NOMO-1 (cell line): Measurements from ENCODE around the gene TAMALIN.

Experiments
- DNase-seq, 2 experiments: peaks; one replicate each; lab custom pipeline; 2025; ENCODE audit not compliant: unreplicated experiment in 2 of 2; lab: John Stamatoyannopoulos, UW

TAMALIN gene

DNA sequence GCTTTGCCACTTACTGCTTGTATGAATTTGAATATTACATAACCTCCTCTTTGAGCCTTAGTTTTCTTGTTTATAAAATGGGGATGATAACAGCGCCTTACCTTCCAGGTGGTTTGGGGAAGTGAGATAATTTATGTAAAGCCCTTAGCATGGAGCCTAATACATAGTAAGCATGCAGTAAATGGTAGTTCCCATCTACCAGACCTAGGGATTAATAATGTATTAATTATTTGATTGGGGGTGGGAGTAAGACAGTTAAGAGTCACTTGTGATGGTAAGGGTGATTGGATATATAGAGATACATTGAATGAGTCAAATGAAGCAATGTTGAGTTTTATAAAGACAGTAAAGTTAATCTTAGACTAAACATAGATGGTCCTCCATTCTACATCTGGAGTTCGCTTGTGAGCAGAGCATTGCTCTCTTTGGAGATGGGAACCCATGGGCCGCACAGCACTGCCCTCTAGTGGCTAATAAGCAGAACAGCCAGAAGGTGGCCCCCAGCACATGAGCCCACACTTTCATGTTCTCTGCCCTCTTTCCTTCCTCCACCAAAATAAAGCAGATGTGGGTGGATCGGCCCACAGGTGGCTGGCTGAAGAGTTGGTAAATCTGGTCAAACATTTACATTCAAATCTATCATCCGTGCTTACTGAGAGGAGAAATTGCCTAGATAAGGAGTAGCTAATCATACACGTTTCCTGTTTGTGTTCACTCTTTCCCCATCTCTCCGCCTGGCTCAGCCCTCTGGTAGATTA, 26.5 kb upstream of the TAMALIN start:
- DNase-seq, result peak; percentile 36 to 65

DNA sequence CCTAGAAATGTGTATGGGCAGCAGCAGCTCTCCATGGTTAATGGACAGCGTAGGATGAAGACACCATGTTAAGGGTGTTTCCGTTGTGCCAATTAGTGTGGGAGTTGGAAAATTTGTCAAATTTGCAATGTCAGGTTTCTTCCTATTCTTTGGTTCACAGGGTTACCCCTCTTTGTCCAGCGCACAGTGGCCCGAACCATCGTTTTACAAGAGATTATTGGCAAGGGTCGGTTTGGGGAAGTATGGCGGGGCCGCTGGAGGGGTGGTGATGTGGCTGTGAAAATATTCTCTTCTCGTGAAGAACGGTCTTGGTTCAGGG, 26.0 kb upstream of the TAMALIN start:
- DNase-seq, result no peak

DNA sequence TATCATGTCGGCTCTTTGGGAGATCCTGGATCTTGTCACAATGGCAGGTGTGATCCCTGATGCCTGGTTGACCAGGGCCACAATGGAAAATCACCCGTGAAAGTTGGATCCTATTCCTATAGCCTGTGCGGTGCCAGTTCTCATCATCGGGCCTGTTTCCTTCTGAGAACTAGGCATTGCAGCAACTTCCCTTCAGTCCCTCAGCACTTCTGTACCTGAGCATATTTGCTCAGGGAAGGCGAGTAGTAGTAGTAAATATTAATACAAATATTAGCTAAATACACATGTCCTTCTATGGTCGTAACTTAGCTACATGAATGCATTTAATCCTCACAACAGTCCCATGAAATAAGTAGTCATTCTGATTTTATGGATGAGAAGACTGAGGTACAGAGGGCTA, 22.1 kb upstream of the TAMALIN start:
- no peak for DNase-seq

DNA sequence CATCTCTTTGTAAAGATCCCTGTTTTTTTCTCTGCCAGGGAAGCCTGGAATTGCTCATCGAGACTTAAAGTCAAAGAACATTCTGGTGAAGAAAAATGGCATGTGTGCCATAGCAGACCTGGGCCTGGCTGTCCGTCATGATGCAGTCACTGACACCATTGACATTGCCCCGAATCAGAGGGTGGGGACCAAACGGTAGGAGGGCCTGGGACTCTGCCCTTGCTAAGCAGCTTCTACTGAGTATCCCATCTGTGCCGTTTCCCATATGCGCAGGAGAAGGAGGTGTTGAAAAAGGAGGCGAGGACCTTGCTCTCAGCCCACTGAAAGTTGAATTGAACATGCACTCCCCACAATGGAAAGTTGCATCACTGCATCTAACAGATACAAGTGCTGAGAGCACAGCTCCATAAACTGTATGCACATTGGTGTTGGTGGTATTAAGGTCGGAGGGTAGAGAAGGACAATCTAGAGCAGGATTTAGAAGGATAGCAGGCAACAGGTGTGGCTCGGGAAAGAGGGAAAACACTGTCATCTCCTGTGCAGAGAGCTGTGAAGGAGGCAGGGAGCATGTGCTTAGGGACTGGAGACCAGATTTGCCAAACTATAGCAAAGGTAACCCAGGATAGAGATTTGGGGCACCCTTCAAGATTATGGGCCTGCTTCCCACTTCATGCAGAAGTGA, 21.5 kb upstream of the TAMALIN start:
- DNase-seq, result no peak

DNA sequence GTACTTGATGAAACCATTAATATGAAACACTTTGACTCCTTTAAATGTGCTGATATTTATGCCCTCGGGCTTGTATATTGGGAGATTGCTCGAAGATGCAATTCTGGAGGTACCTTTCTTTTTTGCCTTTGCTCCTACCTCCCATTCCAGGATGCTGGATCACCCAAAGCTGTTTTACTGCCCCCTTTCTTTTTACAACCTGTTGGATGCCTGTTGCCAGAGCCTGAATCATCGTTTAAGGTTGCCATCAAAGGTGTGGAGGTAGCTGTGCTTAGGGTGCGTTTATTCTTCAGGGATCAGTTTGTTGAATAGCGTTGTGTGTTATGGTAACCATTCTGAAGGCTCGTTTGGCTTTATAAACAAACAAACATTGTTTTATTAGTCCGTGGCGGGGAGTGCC, 19.9 kb upstream of the TAMALIN start:
- no peak for DNase-seq

DNA sequence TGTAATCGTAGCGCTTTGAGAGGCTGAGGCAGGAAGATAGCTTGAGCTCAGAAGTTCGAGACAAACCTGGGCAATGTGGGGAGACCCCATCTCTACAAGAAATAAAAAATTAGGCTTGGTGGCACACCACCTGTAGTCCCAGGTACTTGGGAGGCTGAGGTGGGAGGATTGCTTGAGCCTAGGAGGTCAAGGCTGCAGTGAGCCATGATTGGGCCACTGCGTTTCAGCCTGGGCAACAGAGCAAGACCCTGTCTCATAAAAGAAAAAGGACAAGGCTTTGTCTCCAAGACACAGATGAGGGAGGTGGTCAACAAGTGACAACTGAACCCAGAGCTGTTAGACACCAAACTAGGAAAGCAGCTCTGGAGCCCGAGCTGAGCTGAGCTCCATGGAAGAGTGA, 14.5 kb upstream of the TAMALIN start:
- no peak for DNase-seq

DNA sequence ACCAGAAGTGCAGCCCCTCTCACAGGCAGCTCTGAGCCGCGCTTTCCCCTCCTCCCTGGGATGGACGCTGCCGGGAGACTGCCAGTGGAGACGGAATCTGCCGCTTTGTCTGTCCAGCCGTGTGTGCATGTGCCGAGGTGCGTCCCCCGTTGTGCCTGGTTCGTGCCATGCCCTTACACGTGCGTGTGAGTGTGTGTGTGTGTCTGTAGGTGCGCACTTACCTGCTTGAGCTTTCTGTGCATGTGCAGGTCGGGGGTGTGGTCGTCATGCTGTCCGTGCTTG, 12.3 kb upstream of the TAMALIN start:
- DNase-seq, result no peak

DNA sequence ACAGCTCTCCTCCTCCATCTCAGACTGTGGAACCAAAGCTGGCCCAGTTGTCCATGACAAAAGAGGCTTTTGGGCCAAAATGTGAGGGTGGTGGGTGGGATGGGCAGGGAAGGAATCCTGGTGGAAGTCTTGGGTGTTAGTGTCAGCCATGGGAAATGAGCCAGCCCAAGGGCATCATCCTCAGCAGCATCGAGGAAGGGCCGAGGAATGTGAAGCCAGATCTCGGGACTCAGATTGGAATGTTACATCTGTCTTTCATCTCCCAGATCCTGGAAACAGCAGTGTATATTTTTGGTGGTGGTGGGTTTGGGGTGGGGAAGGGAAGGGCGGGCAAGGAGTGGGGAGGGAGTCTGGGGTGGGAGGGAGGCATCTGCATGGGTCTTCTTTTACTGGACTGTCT, 11.8 kb upstream of the TAMALIN start:
- DNase-seq, result no peak

DNA sequence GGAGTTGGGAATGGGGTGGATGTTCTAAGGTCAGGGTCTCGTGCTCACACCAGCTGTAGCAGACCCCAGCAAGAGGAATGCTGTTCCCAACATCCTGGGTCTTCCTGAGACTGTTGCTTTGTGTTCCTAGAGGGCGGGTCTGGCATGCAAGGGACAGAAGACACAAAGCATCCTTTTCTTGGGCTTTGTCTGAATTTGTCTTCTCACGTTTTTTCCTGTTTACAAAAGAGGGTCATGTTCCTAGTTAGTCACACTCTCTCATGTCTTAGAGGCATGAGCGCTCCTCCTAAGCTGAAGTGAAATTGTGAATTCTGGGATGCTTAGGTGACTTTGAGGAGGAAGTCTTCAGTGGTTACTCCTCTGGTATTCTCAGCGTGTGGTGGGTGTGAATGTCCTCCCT, 9.6 kb upstream of the TAMALIN start:
- DNase-seq, result no peak

DNA sequence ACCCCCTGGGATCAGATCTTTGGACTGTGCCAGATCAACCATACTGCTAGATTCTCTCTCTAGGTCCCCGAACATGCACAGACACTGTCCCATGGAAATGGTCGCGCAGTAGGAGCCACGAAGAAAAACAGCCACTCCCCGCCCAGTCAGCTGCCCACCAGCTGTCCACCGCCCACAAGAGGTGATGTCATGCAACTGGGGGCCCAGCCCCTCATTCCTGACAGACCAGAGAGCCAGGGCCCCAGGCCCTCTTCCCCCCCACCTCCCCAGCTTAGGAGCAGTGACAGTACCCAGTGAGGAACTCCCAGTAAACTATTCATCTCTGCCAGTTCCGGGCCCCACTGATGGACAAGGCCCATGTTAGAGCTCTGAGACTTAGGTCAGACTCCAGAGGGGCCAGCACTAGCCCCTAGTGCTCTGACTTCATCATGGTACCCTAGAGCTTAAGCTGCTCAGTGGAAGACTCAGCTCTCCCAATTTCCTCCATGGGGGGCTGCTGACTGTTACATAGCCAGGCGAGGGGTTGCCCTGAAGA, 3.7 kb upstream of the TAMALIN start:
- no peak for DNase-seq

DNA sequence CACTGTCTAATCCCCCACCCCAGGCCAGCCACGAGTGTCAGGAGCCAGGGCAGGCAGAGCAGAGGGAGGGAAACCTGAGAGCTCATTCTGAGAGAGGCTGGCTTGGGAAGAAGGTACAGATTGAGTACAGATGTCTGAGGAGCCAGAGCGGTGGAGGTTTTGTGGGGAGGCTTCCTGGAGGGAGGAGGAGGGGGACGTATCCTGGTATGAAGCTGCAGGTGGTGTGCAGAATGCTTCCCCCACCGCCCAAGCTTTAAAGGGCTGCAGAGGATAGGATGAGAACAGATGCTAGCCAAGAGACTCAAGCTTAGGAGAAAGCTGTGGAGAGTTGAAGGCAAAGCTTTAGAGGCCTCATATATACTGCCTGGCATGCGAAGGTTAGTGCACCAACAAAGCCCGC, 3.2 kb upstream of the TAMALIN start:
- no peak for DNase-seq

DNA sequence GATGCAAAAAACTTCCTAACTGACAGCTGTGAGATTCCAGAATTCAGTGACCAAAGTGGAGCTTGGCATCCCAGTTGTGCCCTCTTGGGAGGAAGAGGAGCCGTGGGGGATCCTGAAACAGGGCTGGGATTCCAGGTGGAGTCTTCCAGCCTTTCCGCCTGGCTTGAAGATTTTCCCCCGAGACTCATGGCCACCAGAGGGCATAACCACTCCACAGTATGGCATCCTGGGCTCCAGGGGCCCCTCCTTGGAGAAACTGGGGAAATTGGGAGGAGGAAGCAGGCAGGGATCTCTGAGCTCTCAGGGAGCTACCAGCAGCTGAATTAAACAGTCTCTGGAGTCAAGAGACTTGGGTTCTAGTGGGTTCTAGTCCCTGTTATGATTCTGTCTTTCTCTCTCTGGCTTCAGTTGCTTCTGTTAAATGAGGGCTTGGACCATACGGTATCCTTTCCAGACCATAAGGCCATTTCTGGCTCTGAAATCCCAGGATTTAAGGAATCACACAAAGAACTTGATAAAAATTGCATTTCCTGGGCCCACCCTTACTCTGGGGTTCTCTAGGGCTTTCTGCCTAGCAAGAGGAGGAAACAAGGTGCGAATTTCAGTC, 2.6 kb upstream of the TAMALIN start:
- DNase-seq, result no peak

DNA sequence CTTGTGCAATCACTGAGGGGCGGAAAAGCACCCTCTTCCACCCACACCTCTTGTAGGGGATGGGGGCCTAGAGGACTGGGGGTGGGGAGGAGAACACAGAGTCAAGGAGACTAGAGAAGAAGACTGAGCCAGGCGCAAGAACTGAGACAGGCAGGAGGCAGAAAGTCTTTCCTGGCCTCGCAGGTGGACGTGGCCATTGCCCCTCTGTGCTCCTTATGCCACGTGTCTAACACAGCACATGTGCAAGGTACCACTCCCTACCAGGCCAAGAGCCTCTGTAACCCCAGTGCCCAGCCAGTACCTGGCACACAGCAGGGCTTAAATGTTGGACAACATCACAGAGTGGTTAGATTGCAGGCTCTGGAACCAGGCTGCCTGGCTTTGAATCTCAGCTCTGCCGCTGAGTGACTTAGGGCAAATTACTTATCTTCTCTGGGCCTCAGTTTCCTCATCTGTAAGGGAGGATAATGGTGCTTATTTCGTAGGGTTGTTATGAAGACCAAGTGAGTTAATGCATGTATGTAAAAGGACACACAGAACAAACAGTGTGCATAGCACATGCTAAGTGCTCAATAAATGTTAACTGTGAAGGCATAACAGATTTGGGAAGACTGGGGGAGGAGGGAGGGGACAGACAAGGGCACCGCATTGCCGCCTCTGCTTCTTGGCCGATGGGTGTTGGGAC, 1.4 kb upstream of the TAMALIN start:
- no peak for DNase-seq

DNA sequence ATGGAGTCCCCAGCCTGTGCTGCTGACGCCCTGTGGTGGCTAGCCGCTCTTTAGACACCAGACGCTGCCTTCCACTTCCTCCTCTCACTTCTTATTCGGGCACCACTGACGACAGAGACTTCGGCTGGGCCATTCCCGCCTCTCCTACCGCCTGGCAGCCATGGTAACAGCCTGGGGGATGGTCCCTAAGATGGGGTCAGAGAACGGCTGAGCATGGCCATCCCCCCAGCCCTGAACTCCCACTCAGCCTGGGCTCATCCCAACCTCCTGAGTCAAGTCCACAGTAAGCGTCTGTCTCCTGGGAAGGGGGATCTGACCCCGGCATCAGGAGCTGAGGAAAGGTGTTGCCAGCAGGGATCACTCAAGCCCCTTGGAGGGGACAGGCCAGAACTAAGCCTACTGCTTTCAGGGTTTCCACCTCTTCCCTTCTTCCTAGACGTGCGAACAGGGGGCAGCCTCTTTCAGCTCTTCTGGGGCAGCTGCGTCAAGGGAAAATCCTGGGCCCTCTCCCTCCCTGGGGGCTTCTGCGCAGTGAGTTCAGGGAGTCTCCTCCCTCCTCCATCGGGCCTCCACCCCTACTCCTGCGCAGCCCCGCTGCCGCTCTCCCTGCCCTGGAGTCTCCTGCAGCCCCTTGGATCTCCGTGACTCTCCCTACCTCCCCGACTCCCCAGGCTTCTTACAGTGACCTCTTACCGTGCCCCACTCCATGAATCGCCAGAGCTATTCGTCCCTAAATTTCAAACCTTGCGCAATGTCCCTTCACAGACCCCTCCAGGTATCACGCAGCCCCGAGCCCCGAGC, 643 bp upstream of the TAMALIN start:
- peak; percentile 87 to 93 for DNase-seq

DNA sequence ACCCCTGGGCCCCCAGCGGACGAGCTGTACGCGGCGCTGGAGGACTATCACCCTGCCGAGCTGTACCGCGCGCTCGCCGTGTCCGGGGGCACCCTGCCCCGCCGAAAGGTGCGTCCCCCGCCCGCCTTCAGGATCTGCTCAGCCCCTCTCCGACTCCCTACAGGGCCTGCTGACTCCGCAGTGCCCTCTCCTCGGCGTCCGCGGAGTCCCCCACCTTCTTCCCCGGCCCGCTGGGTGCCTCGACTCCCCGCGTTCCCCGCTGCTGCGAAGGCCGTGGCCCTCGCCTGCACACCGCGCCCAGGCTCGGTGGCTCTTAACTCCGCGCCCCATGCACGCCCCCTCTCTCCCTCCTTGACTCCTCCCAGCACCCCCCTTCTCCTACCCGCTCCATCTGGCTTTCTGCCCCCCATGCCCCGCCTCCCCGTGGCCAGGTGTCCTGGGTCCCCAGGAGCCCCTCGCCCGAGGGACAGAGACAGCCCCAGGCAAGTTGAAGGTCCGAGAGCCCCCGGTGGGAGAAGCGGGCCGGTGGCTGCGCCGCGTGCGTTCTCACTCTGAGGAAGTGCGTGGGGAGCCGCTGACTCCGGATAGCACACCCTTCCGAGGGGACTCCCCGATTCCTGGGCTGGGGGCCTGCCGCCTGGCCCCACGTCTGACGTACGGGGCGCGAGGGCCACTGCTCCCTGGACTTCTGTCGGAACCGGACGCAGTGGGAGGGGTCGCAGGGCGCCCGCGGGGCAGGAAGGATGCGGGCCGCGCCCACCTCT, 594 bp downstream of the TAMALIN start:
- no peak for DNase-seq

DNA sequence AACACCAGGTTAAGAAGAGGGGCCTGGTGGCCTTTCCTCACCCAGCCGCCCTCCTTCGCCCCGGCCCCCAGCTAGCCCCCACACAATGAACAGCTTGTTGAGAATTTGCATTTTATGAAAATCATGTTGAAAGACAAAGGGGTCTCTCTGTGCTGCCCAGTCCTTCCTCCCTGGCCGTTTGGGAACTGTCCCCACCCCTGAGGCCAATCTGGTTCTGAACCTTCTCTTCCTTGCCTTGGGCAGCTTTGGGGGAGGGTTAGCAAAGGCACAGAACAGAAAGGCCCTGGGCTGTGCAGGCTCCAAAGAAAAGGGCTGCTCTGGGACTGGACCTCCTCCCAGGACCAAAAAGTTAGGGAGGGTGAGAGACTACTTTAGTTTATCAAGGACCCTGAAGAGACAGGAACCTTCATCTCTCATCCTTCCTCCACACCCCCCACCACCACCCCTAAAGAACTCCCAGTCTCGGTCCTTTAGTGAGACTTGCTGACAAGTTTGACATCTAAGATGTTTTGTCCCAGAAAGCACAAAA, 1.3 kb downstream of the TAMALIN start:
- DNase-seq, result no peak

DNA sequence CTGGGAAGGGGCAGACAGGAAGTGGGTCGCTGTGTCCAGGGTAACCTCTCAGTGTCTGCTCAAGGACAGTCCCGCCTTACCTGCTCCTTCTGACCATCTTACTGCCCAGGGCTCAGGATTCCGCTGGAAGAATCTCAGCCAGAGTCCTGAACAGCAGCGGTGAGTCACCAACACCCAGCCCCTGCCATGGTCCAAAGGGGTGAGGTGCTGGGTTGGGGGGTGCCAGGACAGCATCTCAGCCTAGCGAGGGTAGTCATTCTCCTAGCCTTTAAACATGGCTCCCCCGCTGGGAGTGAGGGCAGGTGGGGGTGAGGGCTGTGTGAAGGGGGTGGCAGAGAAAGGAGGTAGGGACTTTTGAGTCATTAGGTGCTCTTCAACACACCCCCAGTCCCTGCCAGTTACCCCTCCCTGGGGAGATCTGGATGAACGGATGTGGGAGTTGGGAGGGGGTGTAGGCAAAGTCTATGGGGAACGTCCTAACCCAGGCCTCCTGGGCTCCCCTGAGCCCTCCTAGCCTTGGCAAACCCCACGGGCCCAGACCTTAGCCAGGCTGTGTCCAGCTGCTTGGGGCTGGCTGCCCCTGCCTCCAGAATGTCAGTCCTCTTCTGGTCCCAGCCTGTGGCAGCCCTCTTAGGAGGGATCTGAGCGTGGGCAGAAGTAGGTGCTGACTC, 2.5 kb downstream of the TAMALIN start:
- no peak for DNase-seq

DNA sequence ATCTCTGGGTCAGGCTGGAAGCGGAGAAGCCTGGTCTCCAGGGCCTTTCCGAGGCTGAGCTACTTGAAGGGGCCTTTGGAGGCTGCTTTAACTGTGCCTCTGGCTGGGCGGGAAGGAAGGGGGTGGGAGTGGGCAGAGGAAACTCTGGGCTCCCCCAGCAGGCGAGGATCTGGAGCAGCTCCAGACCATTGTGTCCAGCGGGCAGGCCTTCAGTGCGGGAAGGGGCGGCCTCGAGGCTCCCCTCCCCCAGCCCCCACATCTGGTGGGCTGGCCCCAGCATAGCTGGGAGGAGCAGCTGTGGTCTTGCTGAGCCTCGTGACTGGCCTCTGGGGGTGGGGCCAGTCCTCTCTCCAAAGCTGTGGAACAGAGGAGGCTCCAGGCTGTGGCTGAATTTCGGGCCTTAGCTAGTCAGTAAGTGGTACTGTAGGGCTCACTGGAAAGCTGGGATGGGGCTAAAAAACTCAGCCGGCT, 3.4 kb downstream of the TAMALIN start:
- DNase-seq, result no peak
